Prostate gland (tissue), 2 donors: Measurements from ENCODE around the gene SPON1.

Source experiments
- POLR2A ChIP-seq: fragments of 450-650 bp; IDR thresholded peaks from one replicate; pipeline ENCODE4 v1.6.1; 2016; ENCODE audit warnings: antibody characterized with exemption, mild to moderate bottlenecking
- TF ChIP-seq, protein P1 (sequence below), 4 experiments: fragments of 200-600 bp in 2 of 4; fragments of 450-650 bp in 2 of 4; sonication (generic) in 2 of 4; IDR thresholded peaks; 1 replicate in 3 of 4; 2 replicates in 1 of 4; pipeline ENCODE4 v1.5.1; 2016 to 2019; ENCODE audit warnings: antibody characterized with exemption in 4 of 4, mild to moderate bottlenecking in 2 of 4, moderate library complexity in 2 of 4

DNA sequence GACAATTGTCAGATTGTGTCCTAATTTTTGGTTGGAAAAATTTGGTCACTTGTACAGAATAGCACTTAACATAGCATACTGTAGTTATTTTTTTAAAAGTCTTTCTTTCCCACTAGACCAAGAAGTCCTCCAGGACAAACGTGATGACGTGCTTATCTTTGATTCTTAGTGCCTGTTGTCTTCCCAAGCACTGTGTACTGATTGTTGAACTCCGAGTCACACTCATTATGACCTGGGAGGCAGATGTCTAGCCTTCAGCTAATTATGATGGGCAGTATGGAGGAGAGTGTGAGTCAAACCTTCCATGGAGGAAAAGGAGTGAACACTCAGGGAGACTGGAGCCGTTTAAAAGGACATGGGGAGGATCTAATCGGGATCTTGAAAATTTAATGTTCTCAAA, 119.8 kb downstream of the SPON1 start:
- TF ChIP-seq, protein P1, sequence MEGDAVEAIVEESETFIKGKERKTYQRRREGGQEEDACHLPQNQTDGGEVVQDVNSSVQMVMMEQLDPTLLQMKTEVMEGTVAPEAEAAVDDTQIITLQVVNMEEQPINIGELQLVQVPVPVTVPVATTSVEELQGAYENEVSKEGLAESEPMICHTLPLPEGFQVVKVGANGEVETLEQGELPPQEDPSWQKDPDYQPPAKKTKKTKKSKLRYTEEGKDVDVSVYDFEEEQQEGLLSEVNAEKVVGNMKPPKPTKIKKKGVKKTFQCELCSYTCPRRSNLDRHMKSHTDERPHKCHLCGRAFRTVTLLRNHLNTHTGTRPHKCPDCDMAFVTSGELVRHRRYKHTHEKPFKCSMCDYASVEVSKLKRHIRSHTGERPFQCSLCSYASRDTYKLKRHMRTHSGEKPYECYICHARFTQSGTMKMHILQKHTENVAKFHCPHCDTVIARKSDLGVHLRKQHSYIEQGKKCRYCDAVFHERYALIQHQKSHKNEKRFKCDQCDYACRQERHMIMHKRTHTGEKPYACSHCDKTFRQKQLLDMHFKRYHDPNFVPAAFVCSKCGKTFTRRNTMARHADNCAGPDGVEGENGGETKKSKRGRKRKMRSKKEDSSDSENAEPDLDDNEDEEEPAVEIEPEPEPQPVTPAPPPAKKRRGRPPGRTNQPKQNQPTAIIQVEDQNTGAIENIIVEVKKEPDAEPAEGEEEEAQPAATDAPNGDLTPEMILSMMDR (IDR thresholded peaks at IDR 0.05) = no peak
- no peak for TF ChIP-seq POLR2A
